Naive B cell (primary cell): ENCODE data around the gene S1PR3. TPM values are rescaled to one million over a fixed set of nuclear protein-coding genes. Genes with fewer than 3 reads are reported as not detected.

Experiments
- ATAC-seq, 2 donors: fragments of 150-1000 bp; cut with Tn5 transposase; 2 replicates each; pipeline ENCODE4 v1.10.0; 2021; ENCODE audit warnings: low read depth in 2 of 2, mild to moderate bottlenecking in 2 of 2, moderate library complexity in 2 of 2
- DNase-seq: peaks from one replicate; pipeline ENCODE4 v3.0.0; 2022
- H3K27ac Mint-ChIP-seq, 6 donors: one replicate each; pipeline ENCODE4 v1.8.0; 2020 to 2022; ENCODE audit warnings: mild to moderate bottlenecking in 6 of 6, mixed read lengths in 6 of 6, moderate library complexity in 5 of 6, inconsistent platforms in 2 of 6
- H3K27me3 Mint-ChIP-seq, 3 donors: one replicate each; pipeline ENCODE4 v1.8.0; 2021 to 2022; ENCODE audit warnings: mixed read lengths in 3 of 3, mild to moderate bottlenecking in 1 of 3
- H3K36me3 Mint-ChIP-seq, 2 donors: one replicate each; pipeline ENCODE4 v1.8.0; 2020 to 2022; ENCODE audit warnings: mixed read lengths in 2 of 2, inconsistent platforms in 1 of 2, mild to moderate bottlenecking in 1 of 2
- H3K4me1 Mint-ChIP-seq, 3 donors: one replicate each; pipeline ENCODE4 v1.8.0; 2020 to 2022; ENCODE audit warnings: mixed read lengths in 3 of 3, inconsistent platforms in 1 of 3, mild to moderate bottlenecking in 1 of 3, moderate library complexity in 1 of 3
- H3K4me3 Mint-ChIP-seq, 8 donors: one replicate each; pipeline ENCODE4 v1.8.0; 2020 to 2022; ENCODE audit warnings: mild to moderate bottlenecking in 8 of 8, mixed read lengths in 8 of 8, moderate library complexity in 8 of 8, inconsistent platforms in 2 of 8
- H3K9me3 Mint-ChIP-seq, 7 donors: one replicate each; pipeline ENCODE4 v1.8.0; 2020 to 2022; ENCODE audit warnings: mixed read lengths in 7 of 7, mild to moderate bottlenecking in 5 of 7, inconsistent platforms in 2 of 7, moderate library complexity in 1 of 7
- polyA plus RNA-seq, 6 donors: library from polyadenylated mRNA; unstranded; fragments of 300-500 nt; fragmentation: Illumina TruSeq; gene quantifications; one replicate each; pipeline ENCODE4 v1.2.3, GENCODE V29; 2021; ENCODE audit warnings: low read depth in 6 of 6

S1PR3 gene
- polyA plus RNA-seq, 6 donors from 2014 or later: 0.26 TPM; not detected in 5

DNA sequence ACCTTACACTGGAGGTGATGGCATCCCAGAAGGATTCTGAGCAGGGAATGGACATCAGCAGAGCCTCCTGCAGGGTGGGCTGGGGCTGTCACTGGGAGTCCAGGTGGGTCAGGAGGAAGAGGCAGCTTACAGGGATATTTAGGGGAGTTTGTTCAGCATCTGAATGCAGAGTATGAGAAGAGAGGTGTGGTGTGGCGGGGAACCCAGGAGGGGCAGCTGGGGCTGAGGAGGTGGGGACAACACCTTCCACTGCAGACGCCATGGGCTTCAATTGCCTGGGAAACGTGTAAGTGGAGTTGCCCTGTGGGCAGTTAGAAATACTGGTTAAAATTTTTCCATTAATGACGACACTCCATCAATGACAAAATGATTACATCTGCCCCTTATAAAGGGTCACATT, 33.5 kb downstream of the S1PR3 start:
- peaks cover 0 to 6% of the 10 kb centered on the region in 2 donors for H3K36me3 Mint-ChIP-seq
- no peak for DNase-seq
- no peak overlapping the region for H3K27ac Mint-ChIP-seq
- peaks cover 29 to 48% (median 36%) of the 10 kb centered on the region in 3 donors for H3K27me3 Mint-ChIP-seq
- no peaks in the 10 kb centered on the region for H3K4me1 Mint-ChIP-seq
- ATAC-seq: no peak
- no peak overlapping the region for H3K4me3 Mint-ChIP-seq
- H3K9me3 Mint-ChIP-seq: peaks cover 0 to 21% (median 11%) of the 10 kb centered on the region in 7 donors

DNA sequence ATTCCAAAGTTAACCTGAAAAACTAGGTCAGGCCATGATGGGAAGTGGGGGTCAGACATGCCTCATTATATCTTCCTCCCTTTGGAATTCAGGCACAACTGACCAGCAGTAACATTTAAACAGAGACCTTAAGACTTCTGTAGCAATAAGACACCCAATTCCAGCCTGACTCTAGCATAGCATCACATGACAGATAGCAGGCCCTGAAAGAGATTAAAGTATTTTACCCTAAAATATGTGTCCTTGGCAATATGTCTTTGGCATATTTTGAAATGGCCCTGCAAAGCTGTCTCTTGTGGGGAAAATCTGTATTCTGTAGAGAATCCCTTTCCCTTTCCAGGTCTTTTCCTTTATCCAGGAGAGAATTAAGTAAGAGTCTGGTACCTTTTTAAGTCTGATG, 34.3 kb downstream of the S1PR3 start:
- Mint-ChIP-seq H3K9me3 (peaks cover 0 to 30% (median 19%) of the 10 kb centered on the region in 7 donors), H3K4me3 (no peak overlapping the region)
- no peak for ATAC-seq

DNA sequence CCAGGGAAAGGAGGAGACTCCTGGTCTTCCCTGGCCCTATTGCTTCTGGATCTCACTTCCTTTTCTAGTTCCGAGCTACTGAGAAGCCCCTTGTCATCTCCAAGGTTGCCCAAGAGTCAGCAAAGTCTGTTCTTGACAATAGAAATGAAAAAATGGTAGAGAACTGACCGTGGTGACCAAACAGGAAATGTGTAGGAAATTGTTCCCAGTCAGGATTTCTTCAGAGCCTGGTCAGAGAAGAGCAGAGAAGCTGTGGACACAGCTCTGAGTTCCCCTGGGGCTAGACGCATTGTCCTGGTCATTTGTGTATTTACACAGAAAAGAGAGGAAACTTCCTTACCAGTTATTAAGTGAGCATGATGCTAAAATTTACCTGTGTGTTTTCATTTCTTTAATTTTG, 35.6 kb downstream of the S1PR3 start:
- no peak for DNase-seq
- H3K36me3 Mint-ChIP-seq: peaks cover 0 to 7% of the 10 kb centered on the region in 2 donors
- peaks cover 0 to 43% (median 26%) of the 10 kb centered on the region in 7 donors for H3K9me3 Mint-ChIP-seq
- no peak overlapping the region for H3K27ac Mint-ChIP-seq
- peaks cover 26 to 49% (median 34%) of the 10 kb centered on the region in 3 donors for H3K27me3 Mint-ChIP-seq
- ATAC-seq: no peak
- H3K4me1 Mint-ChIP-seq: no peaks in the 10 kb centered on the region
- H3K4me3 Mint-ChIP-seq: no peak overlapping the region

More for the DNA sequence above, 34.3 kb downstream of the S1PR3 start:
- Mint-ChIP-seq H3K27ac (no peak overlapping the region), H3K27me3 (peaks cover 27 to 43% (median 36%) of the 10 kb centered on the region in 3 donors), H3K4me1 (no peaks in the 10 kb centered on the region), H3K36me3 (peaks cover 0 to 7% of the 10 kb centered on the region in 2 donors)
- no peak for DNase-seq

DNA sequence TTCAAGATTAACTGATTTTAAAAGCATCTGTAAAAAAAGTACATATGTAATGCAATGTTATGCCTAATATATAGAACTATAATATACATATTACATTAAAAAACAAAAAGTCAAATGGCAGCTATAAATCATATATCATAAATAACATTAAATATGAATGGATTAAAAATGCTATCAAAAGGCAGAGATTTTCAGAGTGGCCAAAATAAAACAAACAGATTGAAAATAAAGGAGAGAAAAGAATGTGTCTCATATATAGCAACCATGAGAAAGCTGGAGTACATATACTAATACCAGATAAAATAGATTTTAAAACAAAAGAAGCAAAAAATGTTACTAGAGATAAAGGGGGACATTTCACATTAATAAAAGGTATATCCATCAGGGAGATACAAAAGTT, 38.5 kb downstream of the S1PR3 start:
- Mint-ChIP-seq H3K36me3 (peaks cover 0 to 7% of the 10 kb centered on the region in 2 donors), H3K27me3 (peaks cover 18 to 61% (median 50%) of the 10 kb centered on the region in 3 donors), H3K27ac (peak overlapping the region in 1 of 6 donors; percentile 46), H3K4me1 (no peaks in the 10 kb centered on the region), H3K4me3 (no peak overlapping the region), H3K9me3 (peaks cover 0 to 48% (median 24%) of the 10 kb centered on the region in 7 donors)
- DNase-seq (no peak), ATAC-seq (no peak)

DNA sequence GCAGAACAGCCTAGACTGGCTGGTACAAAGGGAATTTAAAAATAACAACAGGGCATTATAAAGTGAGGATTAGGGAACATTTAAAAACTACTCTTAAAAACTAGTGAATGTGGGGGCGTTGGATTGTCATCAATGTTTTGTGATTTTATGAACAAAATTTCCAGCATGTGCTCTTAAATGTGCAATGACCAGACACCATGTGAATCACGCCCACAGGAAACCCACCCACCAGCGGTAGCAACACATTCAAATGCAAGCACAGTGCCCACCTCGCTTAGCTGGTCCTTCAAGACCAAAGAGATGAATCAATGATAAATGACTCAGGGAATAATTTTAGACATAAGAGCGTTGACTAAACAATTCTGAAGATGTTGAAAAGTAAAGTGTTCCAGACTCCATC, 40.9 kb downstream of the S1PR3 start:
- H3K27me3 Mint-ChIP-seq: peaks cover 19 to 51% (median 43%) of the 10 kb centered on the region in 3 donors
- peaks cover 0 to 7% of the 10 kb centered on the region in 2 donors for H3K36me3 Mint-ChIP-seq
- peaks cover 0 to 10% (median 0%) of the 10 kb centered on the region in 3 donors for H3K4me1 Mint-ChIP-seq
- no peak overlapping the region for H3K4me3 Mint-ChIP-seq
- DNase-seq (no peak), ATAC-seq (no peak)
- H3K27ac Mint-ChIP-seq: no peak overlapping the region
- peaks cover 0 to 40% (median 22%) of the 10 kb centered on the region in 7 donors for H3K9me3 Mint-ChIP-seq

DNA sequence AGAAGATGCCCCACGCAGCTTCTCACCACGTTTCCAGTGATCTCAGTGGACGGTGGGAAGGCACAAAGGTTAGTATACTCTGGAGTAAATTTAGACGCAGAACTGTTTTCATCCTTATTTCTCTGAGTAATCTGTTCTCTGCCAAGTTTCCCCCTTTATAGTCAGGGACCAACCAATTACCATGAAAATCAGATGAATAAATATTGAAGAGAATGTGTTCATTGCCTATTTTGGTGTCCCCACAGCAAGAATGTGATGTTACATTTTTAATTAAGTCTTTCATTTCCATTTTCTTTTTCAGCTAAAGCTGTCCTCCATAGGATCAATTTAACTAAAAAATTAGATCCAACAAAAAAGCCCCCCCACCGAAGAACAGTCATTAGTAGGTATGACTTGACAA, 41.4 kb downstream of the S1PR3 start:
- Mint-ChIP-seq H3K27ac (no peak overlapping the region), H3K27me3 (peaks cover 16 to 47% (median 38%) of the 10 kb centered on the region in 3 donors), H3K9me3 (peaks cover 0 to 40% (median 22%) of the 10 kb centered on the region in 7 donors), H3K4me1 (peaks cover 0 to 10% (median 0%) of the 10 kb centered on the region in 3 donors), H3K4me3 (no peak overlapping the region), H3K36me3 (peaks cover 0 to 7% of the 10 kb centered on the region in 2 donors)
- DNase-seq (no peak), ATAC-seq (no peak)

DNA sequence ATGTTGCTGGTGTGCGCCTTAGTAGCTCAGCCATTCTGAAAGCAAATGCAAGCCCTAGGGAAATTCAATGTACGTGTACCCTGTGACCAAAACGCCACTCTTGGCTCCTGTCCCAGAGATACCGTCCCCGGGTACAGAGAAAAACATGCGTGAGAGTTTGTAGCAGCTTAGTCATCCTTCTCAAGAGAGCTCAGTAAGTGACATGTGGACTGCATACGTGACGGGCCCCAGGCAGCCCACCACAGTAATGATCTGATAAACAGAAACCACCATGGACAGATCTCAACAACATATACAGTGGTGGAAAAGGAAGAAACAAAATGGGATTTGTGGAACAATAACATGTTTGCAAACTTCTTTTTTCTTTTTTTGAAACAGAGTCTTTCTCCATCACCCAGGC, 45.1 kb downstream of the S1PR3 start:
- ATAC-seq (no peak), DNase-seq (no peak)
- Mint-ChIP-seq H3K4me3 (no peak overlapping the region), H3K4me1 (peaks cover 0 to 10% (median 0%) of the 10 kb centered on the region in 3 donors), H3K9me3 (peaks cover 0 to 10% (median under 1%) of the 10 kb centered on the region in 7 donors), H3K36me3 (no peaks in the 10 kb centered on the region), H3K27ac (no peak overlapping the region), H3K27me3 (peaks cover 10 to 34% (median 33%) of the 10 kb centered on the region in 3 donors)

DNA sequence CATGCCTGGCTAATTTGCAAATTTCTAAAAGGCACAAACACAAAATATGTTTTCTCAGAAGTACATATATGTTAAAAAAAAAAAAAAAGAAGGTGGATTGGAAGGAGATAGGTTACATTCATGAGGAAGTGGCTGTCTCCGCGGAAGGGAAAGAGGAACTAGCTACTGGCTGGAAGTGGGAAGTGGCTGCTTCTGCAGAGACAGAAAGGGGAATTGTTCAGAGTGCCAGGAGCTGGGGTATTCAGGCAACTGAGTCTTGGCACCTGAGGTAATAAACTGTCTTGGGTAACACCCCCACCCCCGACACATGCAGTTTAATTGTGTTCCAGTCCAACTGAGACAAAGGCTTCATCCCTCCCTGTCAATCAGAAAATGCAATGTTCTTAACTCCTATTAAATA, 45.6 kb downstream of the S1PR3 start:
- DNase-seq (no peak), ATAC-seq (peak in 1 of 2 donors; percentile 48)
- no peak overlapping the region for H3K27ac Mint-ChIP-seq
- H3K4me1 Mint-ChIP-seq: peaks cover 0 to 10% (median 0%) of the 10 kb centered on the region in 3 donors
- H3K9me3 Mint-ChIP-seq: peaks cover 0 to 5% (median 0%) of the 10 kb centered on the region in 7 donors
- no peaks in the 10 kb centered on the region for H3K36me3 Mint-ChIP-seq
- H3K27me3 Mint-ChIP-seq: peaks cover 10 to 32% (median 29%) of the 10 kb centered on the region in 3 donors
- H3K4me3 Mint-ChIP-seq: no peak overlapping the region

DNA sequence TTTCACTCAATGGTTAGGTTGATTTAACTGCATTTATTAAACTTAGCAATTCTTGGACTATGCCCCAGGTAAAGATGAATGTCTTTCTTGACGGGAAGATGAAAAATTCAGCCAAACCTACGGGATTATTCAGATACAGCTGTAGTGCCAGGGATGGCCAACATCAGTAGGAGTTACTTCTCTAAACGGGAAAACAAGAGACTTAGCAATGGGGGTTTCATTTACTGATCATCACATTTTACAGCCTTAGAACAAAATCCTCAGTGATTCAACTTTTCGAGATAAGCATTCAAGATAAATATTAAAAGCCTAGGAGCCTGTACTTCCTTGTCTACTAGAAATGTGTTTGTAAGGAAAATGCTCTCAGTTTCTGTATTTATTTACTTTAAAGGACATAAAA, 46.1 kb downstream of the S1PR3 start:
- no peak for ATAC-seq
- H3K9me3 Mint-ChIP-seq: peaks cover 0 to 4% (median 0%) of the 10 kb centered on the region in 7 donors
- H3K4me1 Mint-ChIP-seq: peaks cover 0 to 10% (median 0%) of the 10 kb centered on the region in 3 donors
- peaks cover 10 to 28% (median 24%) of the 10 kb centered on the region in 3 donors for H3K27me3 Mint-ChIP-seq
- DNase-seq: no peak
- no peak overlapping the region for H3K4me3 Mint-ChIP-seq
- no peaks in the 10 kb centered on the region for H3K36me3 Mint-ChIP-seq
- peak overlapping the region in 1 of 6 donors; percentile 9 for H3K27ac Mint-ChIP-seq

DNA sequence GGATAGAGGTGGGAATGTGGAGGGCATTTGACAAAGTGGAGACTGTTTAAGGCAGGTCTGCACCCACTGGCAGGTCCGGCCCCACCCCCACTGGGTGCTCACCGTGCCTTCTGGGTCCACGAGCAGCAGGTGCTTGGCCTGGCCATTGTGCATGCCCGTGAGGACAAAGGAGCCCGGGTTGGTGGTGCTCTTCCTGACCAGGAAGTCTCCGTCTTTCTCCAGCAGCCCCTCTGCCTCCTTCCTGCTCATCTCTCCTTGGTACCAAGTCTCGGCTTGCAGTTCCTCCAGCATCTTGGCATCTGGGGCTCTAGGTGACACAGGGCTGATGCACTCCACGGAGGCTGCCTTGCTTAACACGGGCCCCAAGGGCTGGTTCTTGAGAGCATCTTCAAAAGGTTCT, 46.6 kb downstream of the S1PR3 start:
- peaks cover 6 to 25% (median 19%) of the 10 kb centered on the region in 3 donors for H3K27me3 Mint-ChIP-seq
- ATAC-seq: no peak
- peaks cover 0 to 10% (median 0%) of the 10 kb centered on the region in 3 donors for H3K4me1 Mint-ChIP-seq
- no peak overlapping the region for H3K27ac Mint-ChIP-seq
- peaks cover 0 to under 1% (median 0%) of the 10 kb centered on the region in 7 donors for H3K9me3 Mint-ChIP-seq
- no peaks in the 10 kb centered on the region for H3K36me3 Mint-ChIP-seq
- no peak for DNase-seq
- no peak overlapping the region for H3K4me3 Mint-ChIP-seq

DNA sequence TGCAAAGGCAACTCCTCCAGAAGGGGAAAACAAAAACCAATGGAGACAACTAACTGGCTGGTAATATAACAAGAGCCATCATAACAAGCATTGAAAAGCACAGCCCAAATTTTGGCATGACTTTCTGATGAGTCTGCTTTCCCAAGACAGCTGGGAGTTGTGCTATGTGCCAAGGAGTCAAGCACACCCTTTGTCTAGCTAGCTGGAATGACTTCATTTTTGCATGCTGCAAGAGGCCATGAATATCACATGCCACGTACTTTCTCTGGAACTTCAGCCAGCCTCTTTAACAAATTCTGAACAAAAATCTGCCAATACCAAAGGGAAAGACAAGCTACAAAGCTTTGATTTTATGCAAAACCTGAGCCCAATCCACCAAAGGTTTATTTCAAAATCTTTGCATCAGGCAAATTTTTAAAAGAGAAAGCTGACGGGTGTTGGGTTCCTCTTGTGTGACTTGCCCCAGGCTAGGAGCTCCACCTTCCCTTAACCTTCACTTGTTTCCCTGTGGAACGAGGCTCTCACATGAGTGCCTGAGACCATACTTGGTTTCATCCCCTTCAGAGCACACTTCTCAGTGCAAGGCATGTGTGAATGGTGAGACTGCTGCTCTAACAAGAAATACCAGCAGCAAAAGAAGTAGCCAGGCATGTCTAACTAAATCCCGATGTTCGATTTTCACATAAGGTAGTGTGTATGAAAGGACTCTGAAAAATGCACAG, 47.3 kb downstream of the S1PR3 start:
- no peak overlapping the region for H3K4me3 Mint-ChIP-seq
- ATAC-seq (no peak), DNase-seq (no peak)
- peaks cover 5 to 22% (median 14%) of the 10 kb centered on the region in 3 donors for H3K27me3 Mint-ChIP-seq
- H3K27ac Mint-ChIP-seq: no peak overlapping the region
- no peaks in the 10 kb centered on the region for H3K9me3 Mint-ChIP-seq
- no peaks in the 10 kb centered on the region for H3K36me3 Mint-ChIP-seq
- peaks cover 0 to 10% (median 0%) of the 10 kb centered on the region in 3 donors for H3K4me1 Mint-ChIP-seq

DNA sequence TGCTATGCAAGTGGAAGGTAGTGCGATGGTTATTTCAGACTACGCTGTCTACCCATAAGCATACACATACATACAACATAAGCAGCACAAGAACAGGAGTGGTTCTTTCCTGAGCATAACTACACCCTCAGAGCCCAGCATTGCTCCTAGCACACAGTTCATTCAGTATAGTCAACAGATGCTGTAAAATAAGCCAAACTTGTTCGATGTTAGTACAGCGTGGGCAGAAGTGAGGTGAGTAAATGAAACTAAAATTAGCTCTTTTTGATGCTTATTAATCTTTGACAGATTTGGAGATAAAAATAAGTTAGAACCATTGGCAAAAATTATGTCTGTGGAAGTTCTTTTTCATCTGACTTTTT, 47.8 kb downstream of the S1PR3 start:
- Mint-ChIP-seq H3K4me3 (no peak overlapping the region), H3K27me3 (peaks cover 5 to 19% (median 13%) of the 10 kb centered on the region in 3 donors), H3K9me3 (no peaks in the 10 kb centered on the region), H3K27ac (no peak overlapping the region), H3K36me3 (no peaks in the 10 kb centered on the region), H3K4me1 (peaks cover 0 to 10% (median 0%) of the 10 kb centered on the region in 3 donors)
- ATAC-seq (no peak), DNase-seq (no peak)

DNA sequence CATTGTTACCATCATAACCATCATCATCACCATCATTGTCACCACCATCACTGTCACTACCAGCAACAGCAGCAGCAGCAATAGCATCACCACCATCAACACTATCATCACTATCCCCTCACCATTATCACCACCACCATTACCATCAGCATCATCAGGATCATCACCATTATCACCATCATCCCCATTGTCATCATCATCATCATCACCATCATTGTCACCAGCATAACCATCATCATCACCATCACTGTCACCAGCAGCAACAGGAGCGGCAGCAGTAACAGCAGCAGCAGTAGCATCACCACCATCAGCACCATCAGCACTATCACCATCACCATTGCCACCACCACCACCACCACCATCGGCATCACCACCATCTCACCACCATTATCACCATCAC, 48.4 kb downstream of the S1PR3 start:
- H3K27me3 Mint-ChIP-seq: peaks cover 5 to 14% (median 9%) of the 10 kb centered on the region in 3 donors
- H3K9me3 Mint-ChIP-seq: no peaks in the 10 kb centered on the region
- H3K27ac Mint-ChIP-seq: no peak overlapping the region
- no peak overlapping the region for H3K4me3 Mint-ChIP-seq
- peaks cover 0 to 10% (median 0%) of the 10 kb centered on the region in 3 donors for H3K4me1 Mint-ChIP-seq
- H3K36me3 Mint-ChIP-seq: no peaks in the 10 kb centered on the region
- DNase-seq (no peak), ATAC-seq (no peak)

DNA sequence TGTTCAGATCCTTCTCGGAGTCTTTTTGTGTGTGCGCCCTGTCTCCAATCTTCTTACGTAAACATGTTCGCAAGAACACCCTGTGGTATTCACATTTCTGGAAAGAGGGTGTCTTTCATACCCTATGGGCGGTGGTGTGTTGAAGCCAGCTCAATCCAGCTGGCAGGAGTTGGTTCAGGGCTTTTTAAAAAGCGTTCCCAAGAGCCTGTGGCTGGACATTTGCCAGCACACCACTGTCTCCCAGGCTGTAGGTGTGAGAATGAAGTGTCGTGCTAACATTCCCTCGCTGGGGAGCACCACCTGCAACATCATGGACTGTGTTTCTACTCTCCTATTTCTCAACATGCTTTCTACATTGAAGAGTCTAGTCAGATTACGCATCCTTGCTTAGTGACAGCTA, 51.7 kb downstream of the S1PR3 start:
- no peaks in the 10 kb centered on the region for H3K4me1 Mint-ChIP-seq
- no peak overlapping the region for H3K4me3 Mint-ChIP-seq
- no peaks in the 10 kb centered on the region for H3K9me3 Mint-ChIP-seq
- H3K27me3 Mint-ChIP-seq: peaks cover 0 to 26% (median 19%) of the 10 kb centered on the region in 3 donors
- ATAC-seq (no peak), DNase-seq (no peak)
- no peak overlapping the region for H3K27ac Mint-ChIP-seq
- H3K36me3 Mint-ChIP-seq: no peaks in the 10 kb centered on the region
